NT2/D1 (cell line): ENCODE data around the gene NKX2-3.

Experiments
- DNase-seq: peaks from one replicate; pipeline ENCODE4 v3.0.0-alpha.2; 2011; ENCODE audit warnings: low read depth, low spot score
- H3K27me3 ChIP-seq: 2 replicates; pipeline ENCODE4 v1.6.0; 2011; ENCODE audit warnings: mild to moderate bottlenecking; ENCODE audit not compliant: insufficient read length, insufficient read depth
- H3K36me3 ChIP-seq: 2 replicates; pipeline ENCODE4 v1.6.1; 2011; ENCODE audit warnings: mild to moderate bottlenecking, low read length, mixed read lengths; ENCODE audit not compliant: insufficient read depth, insufficient read length
- H3K4me1 ChIP-seq: 2 replicates; pipeline ENCODE4 v1.5.1; 2011; ENCODE audit not compliant: insufficient read depth, insufficient read length
- H3K4me3 ChIP-seq: 2 replicates; pipeline ENCODE4 v1.5.1; 2011; ENCODE audit warnings: low read depth; ENCODE audit not compliant: insufficient read length
- H3K9ac ChIP-seq: 2 replicates; pipeline ENCODE4 v1.6.0; 2011; ENCODE audit warnings: low read depth; ENCODE audit not compliant: insufficient read length
- H3K9me3 ChIP-seq: 2 replicates; pipeline ENCODE4 v1.5.1; 2011; ENCODE audit warnings: mild to moderate bottlenecking, low read length; ENCODE audit not compliant: insufficient read depth
- SUZ12 ChIP-seq: IDR thresholded peaks from 2 replicates; pipeline ENCODE4 v1.6.1; 2011; ENCODE audit not compliant: insufficient read length, insufficient read depth; ENCODE audit errors: extremely low read depth
- YY1 ChIP-seq: IDR thresholded peaks from 2 replicates; pipeline ENCODE4 v1.6.1; 2011; ENCODE audit not compliant: insufficient read length, insufficient read depth
- ZNF274 ChIP-seq: IDR thresholded peaks from 2 replicates; pipeline ENCODE4 v1.6.1; 2011; ENCODE audit warnings: mild to moderate bottlenecking, low read depth, low read length

The NKX2-3 gene

DNA sequence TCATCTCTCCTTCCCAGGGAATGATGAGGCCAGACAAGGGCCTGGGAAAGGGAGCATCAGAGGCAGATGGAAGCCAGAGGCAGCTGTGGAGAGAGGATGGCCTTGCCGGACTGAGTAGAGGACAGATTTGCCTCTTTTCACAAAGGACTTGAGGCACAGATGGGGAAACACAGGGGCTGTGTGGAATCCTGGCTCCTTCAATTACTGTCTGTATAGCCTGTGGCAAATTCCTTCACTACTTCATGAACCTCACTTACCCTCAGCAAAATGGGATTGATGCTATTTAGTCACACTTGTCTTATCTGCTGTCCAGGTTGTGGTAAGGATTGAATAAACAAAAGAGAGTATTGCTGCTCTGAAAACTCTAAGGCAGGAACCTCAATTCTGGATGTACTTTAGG, 47.2 kb downstream of the NKX2-3 start:
- Histone ChIP-seq H3K9me3 (no peaks in the 10 kb centered on the region), H3K4me3 (no peak overlapping the region), H3K27me3 (no peaks in the 10 kb centered on the region), H3K36me3 (no peaks in the 10 kb centered on the region), H3K9ac (no peak overlapping the region), H3K4me1 (no peaks in the 10 kb centered on the region)
- no peak for DNase-seq
- no peak for TF ChIP-seq SUZ12

DNA sequence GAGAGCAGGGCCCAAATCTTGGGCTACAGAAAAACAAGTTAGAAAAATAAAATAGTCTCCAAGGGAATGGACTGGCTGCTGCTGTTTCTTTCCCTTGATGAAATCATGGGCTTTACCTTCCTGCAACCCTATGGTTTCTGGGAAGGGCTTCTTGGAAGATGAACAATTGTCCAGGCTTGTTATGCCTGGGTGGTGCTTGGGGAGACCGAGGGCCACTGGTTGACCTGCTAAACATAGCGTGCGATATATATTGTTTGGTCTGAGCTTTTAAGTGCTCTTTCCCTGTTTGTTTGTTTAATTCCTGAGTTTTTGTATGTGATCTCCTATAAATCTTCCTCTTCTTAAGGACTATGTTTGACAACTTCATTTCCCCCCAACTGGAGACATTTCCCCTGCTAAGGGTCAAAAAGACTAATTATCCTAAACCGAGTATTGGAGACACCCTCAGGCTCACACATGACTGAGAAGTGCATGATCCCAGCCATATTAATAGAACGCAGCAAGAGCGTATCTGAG, 49.6 kb downstream of the NKX2-3 start:
- Histone ChIP-seq H3K9me3 (no peaks in the 10 kb centered on the region), H3K36me3 (no peaks in the 10 kb centered on the region), H3K27me3 (no peaks in the 10 kb centered on the region), H3K4me3 (no peak overlapping the region), H3K4me1 (no peaks in the 10 kb centered on the region), H3K9ac (no peak overlapping the region)
- TF ChIP-seq YY1, result no peak
- no peak for TF ChIP-seq ZNF274
- no peak for TF ChIP-seq SUZ12
- no peak for DNase-seq

DNA sequence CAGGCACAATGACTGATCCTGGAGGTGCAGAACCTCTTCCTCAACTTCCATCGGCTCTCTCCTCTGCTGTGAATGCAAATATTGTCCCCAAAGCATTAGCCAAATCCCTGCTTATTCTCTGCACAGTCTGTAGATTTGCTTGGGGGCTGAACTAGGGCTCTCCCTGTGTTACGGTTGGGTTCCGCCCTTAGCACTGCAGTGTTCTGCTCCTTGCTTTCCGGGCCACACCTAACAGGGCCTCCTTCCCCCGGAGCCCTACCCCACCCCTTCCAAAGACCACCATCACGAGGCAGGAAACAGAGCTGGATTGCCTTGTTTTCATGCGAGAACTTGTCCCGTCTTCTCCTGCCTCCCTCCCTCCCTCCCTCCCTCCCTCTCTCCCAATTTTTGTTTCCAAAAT, 50.9 kb downstream of the NKX2-3 start:
- H3K9me3 ChIP-seq, result no peaks in the 10 kb centered on the region
- no peak overlapping the region for H3K4me3 ChIP-seq
- no peak overlapping the region for H3K9ac ChIP-seq
- no peaks in the 10 kb centered on the region for H3K4me1 ChIP-seq
- DNase-seq, result no peak
- no peaks in the 10 kb centered on the region for H3K36me3 ChIP-seq
- no peak for TF ChIP-seq ZNF274
- TF ChIP-seq YY1, result no peak
- H3K27me3 ChIP-seq, result no peaks in the 10 kb centered on the region
